GM23338 (cell line): Measurements from ENCODE around the gene ZNF23. TPM values are rescaled to one million over a fixed set of nuclear protein-coding genes. Genes with fewer than 3 reads are reported as not detected.

Experiments
- ATAC-seq: fragments of 200-7000 bp; cut with Tn5 transposase; 3 replicates; pipeline ENCODE4 v1.9.1; 2020
- DNase-seq: peaks from one replicate; pipeline ENCODE4 v3.0.0-alpha.2; 2015; ENCODE audit warnings: low spot score
- H2AFZ ChIP-seq: fragments of 200-600 bp; sonication (generic); 2 replicates; pipeline ENCODE4 v1.8.0; 2016; ENCODE audit warnings: antibody characterized with exemption, mild to moderate bottlenecking, moderate library complexity
- H3F3A ChIP-seq: fragments of 200-600 bp; sonication (generic); replicated peaks from 2 replicates; pipeline ENCODE4 v1.8.0; 2017; ENCODE audit warnings: antibody characterized with exemption, mixed run types, low read depth
- H3K27ac ChIP-seq: fragments of 200-600 bp; sonication (generic); 2 replicates; pipeline ENCODE4 v1.6.1; 2016; ENCODE audit warnings: low read depth
- H3K27me3 ChIP-seq: fragments of 200-600 bp; sonication (generic); 2 replicates; pipeline ENCODE4 v1.8.0; 2016; ENCODE audit warnings: mild to moderate bottlenecking, mixed run types, moderate library complexity; ENCODE audit not compliant: insufficient read depth
- H3K36me3 ChIP-seq: fragments of 200-600 bp; sonication (generic); 2 replicates; pipeline ENCODE4 v1.8.0; 2016; ENCODE audit warnings: mild to moderate bottlenecking; ENCODE audit not compliant: insufficient read depth
- H3K4me1 ChIP-seq: fragments of 200-600 bp; sonication (generic); 2 replicates; pipeline ENCODE4 v1.8.0; 2016; ENCODE audit warnings: mild to moderate bottlenecking, moderate library complexity; ENCODE audit not compliant: insufficient read depth
- H3K4me2 ChIP-seq: fragments of 200-600 bp; sonication (generic); 2 replicates; pipeline ENCODE4 v1.7.1; 2017; ENCODE audit warnings: mixed run types
- H3K4me3 ChIP-seq: fragments of 200-600 bp; sonication (generic); 2 replicates; pipeline ENCODE4 v1.6.1; 2016; ENCODE audit warnings: mixed run types
- H3K79me2 ChIP-seq: fragments of 200-600 bp; sonication (generic); replicated peaks from 2 replicates; pipeline ENCODE4 v1.8.0; 2017; ENCODE audit warnings: mild to moderate bottlenecking; ENCODE audit not compliant: insufficient read depth
- H3K9me2 ChIP-seq: fragments of 200-600 bp; sonication (generic); 2 replicates; pipeline ENCODE4 v1.8.0; 2017; ENCODE audit not compliant: insufficient read depth
- H4K20me1 ChIP-seq: fragments of 200-600 bp; sonication (generic); replicated peaks from 2 replicates; pipeline ENCODE4 v1.8.0; 2017; ENCODE audit warnings: mild to moderate bottlenecking; ENCODE audit not compliant: insufficient read depth
- H3K27ac Mint-ChIP-seq: 2 replicates; pipeline ENCODE4 v1.8.0; 2020; ENCODE audit warnings: inconsistent platforms, mild to moderate bottlenecking, moderate library complexity, mixed read lengths
- H3K27me3 Mint-ChIP-seq: 3 replicates; pipeline ENCODE4 v1.8.0; 2022; ENCODE audit warnings: low read depth, mild to moderate bottlenecking, moderate library complexity, mixed read lengths, inconsistent platforms; ENCODE audit not compliant: insufficient read depth, poor library complexity
- H3K36me3 Mint-ChIP-seq: 3 replicates; pipeline ENCODE4 v1.8.0; 2021; ENCODE audit warnings: low read depth, mild to moderate bottlenecking, inconsistent platforms, moderate library complexity, mixed read lengths
- H3K4me1 Mint-ChIP-seq: 3 replicates; pipeline ENCODE4 v1.8.0; 2020; ENCODE audit warnings: mild to moderate bottlenecking, inconsistent platforms, mixed read lengths
- H3K4me3 Mint-ChIP-seq: 3 replicates; pipeline ENCODE4 v1.8.0; 2021; ENCODE audit warnings: moderate library complexity, mild to moderate bottlenecking, inconsistent platforms, mixed read lengths
- H3K9me3 Mint-ChIP-seq: 3 replicates; pipeline ENCODE4 v1.8.0; 2020; ENCODE audit warnings: moderate library complexity, mild to moderate bottlenecking, inconsistent platforms, mixed read lengths
- CREB1 ChIP-seq: fragments of 250-450 bp; sonication (Bioruptor Pico); IDR thresholded peaks from 2 replicates; pipeline ENCODE4 v1.5.0; 2020; ENCODE audit warnings: low read depth, mild to moderate bottlenecking, moderate library complexity
- CTCF ChIP-seq, 2 experiments: fragments of 200-600 bp in 1 of 2; sonication (generic) in 1 of 2; conservative IDR thresholded peaks; 2 replicates each; pipeline versions ENCODE4 v1.5.1 to v1.6.1; 2016 to 2017; ENCODE audit warnings: antibody characterized with exemption in 2 of 2, low read depth in 2 of 2, mild to moderate bottlenecking in 2 of 2, moderate library complexity in 1 of 2
- ETS1 ChIP-seq: IDR thresholded peaks from 2 replicates; pipeline ENCODE4 v1.6.1; 2016; ENCODE audit warnings: antibody characterized with exemption
- EZH2phosphoT487 ChIP-seq: fragments of 200-600 bp; sonication (generic); IDR thresholded peaks from one replicate; pipeline ENCODE4 v1.8.1; 2018; ENCODE audit warnings: antibody characterized with exemption; ENCODE audit not compliant: unreplicated experiment
- JUNB ChIP-seq: IDR thresholded peaks from one replicate; pipeline ENCODE4 v1.6.1; 2016; ENCODE audit warnings: antibody characterized with exemption; ENCODE audit not compliant: unreplicated experiment
- NANOG ChIP-seq: IDR thresholded peaks from 2 replicates; pipeline ENCODE4 v1.6.1; 2016; ENCODE audit warnings: antibody characterized with exemption, borderline replicate concordance
- REST ChIP-seq: IDR thresholded peaks from one replicate; pipeline ENCODE4 v1.6.1; 2018; ENCODE audit warnings: antibody characterized with exemption; ENCODE audit not compliant: unreplicated experiment
- STAT1 ChIP-seq: IDR thresholded peaks from one replicate; pipeline ENCODE4 v1.6.1; 2016; ENCODE audit warnings: antibody characterized with exemption; ENCODE audit not compliant: unreplicated experiment
- ZNF114 ChIP-seq: fragments of 250-450 bp; sonication (Bioruptor Pico); IDR thresholded peaks from 2 replicates; pipeline ENCODE4 v1.5.0; 2020; ENCODE audit warnings: mild to moderate bottlenecking, moderate library complexity
- ZNF331 ChIP-seq: fragments of 250-450 bp; sonication (Bioruptor Pico); IDR thresholded peaks from 2 replicates; pipeline ENCODE4 v1.5.0; 2020; ENCODE audit warnings: low read depth, mild to moderate bottlenecking, moderate library complexity
- ZNF462 ChIP-seq: fragments of 250-450 bp; sonication (Bioruptor Pico); IDR thresholded peaks from 2 replicates; pipeline ENCODE4 v1.5.0; 2020; ENCODE audit warnings: mild to moderate bottlenecking, moderate library complexity
- polyA plus RNA-seq: library from polyadenylated mRNA; unstranded; fragments of >200 nt; fragmentation: Nextera tagmentation; extraction: Ambion mirVana; gene quantifications from 2 replicates; pipeline ENCODE4 v1.2.1, GENCODE V29; 2016
- total RNA-seq: library from RNA; depleted of rRNA; stranded (reverse); fragments of >200 nt; shearing (Covaris generic); gene quantifications from 2 replicates; pipeline ENCODE4 v1.2.3, GENCODE V29; 2014

The ZNF23 gene
- total and polyA plus RNA-seq, 2 experiments from 2014 or later: 8.4 to 8.8 TPM

- TF ChIP-seq CTCF (conservative IDR thresholded peaks at IDR 0.05; ENCODE audit: low read depth in 2 of 2): no peak
These were observed 29.0 kb upstream of the ZNF23 start (continued) for GRCh38 chr16:71491054-71491453.

- Histone ChIP-seq H3K4me3 (no peak overlapping the region), H3K27ac (no peak overlapping the region), H4K20me1 (no peaks in the 10 kb centered on the region), H3K4me2 (no peak overlapping the region), H3K9me2 (no peaks in the 10 kb centered on the region), H3K36me3 (no peaks in the 10 kb centered on the region), H3K27me3 (no peaks in the 10 kb centered on the region), H3K4me1 (no peaks in the 10 kb centered on the region), H3F3A (no peaks in the 10 kb centered on the region), H3K79me2 (no peaks in the 10 kb centered on the region), H2AFZ (no peak overlapping the region)
- no peak for TF ChIP-seq ZNF114 (CRISPR knock-in tag)
- no peak for TF ChIP-seq CREB1
- TF ChIP-seq JUNB: no peak
- TF ChIP-seq REST: no peak
- no peak for TF ChIP-seq EZH2phosphoT487
- no peak for TF ChIP-seq CTCF (conservative IDR thresholded peaks at IDR 0.05; ENCODE audit: low read depth in 2 of 2)
- TF ChIP-seq STAT1: no peak
- no peak for TF ChIP-seq ETS1
- no peak for TF ChIP-seq ZNF462 (CRISPR knock-in tag)
- no peak for TF ChIP-seq ZNF331 (CRISPR knock-in tag)
- no peak for TF ChIP-seq NANOG
- H3K4me1 Mint-ChIP-seq: no peaks in the 10 kb centered on the region
- no peaks in the 10 kb centered on the region for H3K36me3 Mint-ChIP-seq
- no peaks in the 10 kb centered on the region for H3K27me3 Mint-ChIP-seq
- H3K9me3 Mint-ChIP-seq: no peaks in the 10 kb centered on the region
- DNase-seq (no peak), ATAC-seq (no peak)
- H3K4me3 Mint-ChIP-seq: no peak overlapping the region
- H3K27ac Mint-ChIP-seq: no peak overlapping the region
These were observed 28.3 kb upstream of the ZNF23 start for GRCh38 chr16:71490361-71490760.
